OCI-LY1 (cell line): ENCODE data around the gene SSBP2.

Source experiments
- H2AFZ ChIP-seq: fragments of 200-600 bp; sonication (generic), shearing (Covaris generic); 2 replicates; pipeline ENCODE4 v1.6.0; 2014; ENCODE audit warnings: antibody characterized with exemption, mild to moderate bottlenecking, low read length
- H3F3A ChIP-seq: fragments of 200-600 bp; sonication (generic), shearing (Covaris generic); 2 replicates; pipeline ENCODE4 v1.6.0; 2014; ENCODE audit warnings: mild to moderate bottlenecking, antibody characterized with exemption, low read length, moderate library complexity; ENCODE audit not compliant: insufficient read depth
- H3K27ac ChIP-seq: fragments of 200-600 bp; sonication (generic); 2 replicates; pipeline ENCODE4 v1.5.1; 2014; ENCODE audit warnings: low read length, mixed run types, mild to moderate bottlenecking, low read depth; ENCODE audit not compliant: poor library complexity, severe bottlenecking
- H3K27me3 ChIP-seq: fragments of 200-600 bp; sonication (generic); 2 replicates; pipeline ENCODE4 v1.6.0; 2014; ENCODE audit warnings: antibody characterized with exemption, mild to moderate bottlenecking, low read length, moderate library complexity; ENCODE audit not compliant: insufficient read depth
- H3K36me3 ChIP-seq: fragments of 200-600 bp; sonication (generic); 2 replicates; pipeline ENCODE4 v1.6.1; 2014; ENCODE audit warnings: mild to moderate bottlenecking, antibody characterized with exemption, low read length, moderate library complexity, mixed read lengths; ENCODE audit not compliant: insufficient read depth
- H3K4me1 ChIP-seq: fragments of 200-600 bp; sonication (generic); 2 replicates; pipeline ENCODE4 v1.5.1; 2014; ENCODE audit warnings: mild to moderate bottlenecking, low read length, moderate library complexity; ENCODE audit not compliant: insufficient read depth, severe bottlenecking
- H3K4me2 ChIP-seq: fragments of 200-600 bp; sonication (generic), shearing (Covaris generic); 2 replicates; pipeline ENCODE4 v1.6.1; 2014; ENCODE audit warnings: low read length
- H3K4me3 ChIP-seq: fragments of 200-600 bp; sonication (generic); 2 replicates; pipeline ENCODE4 v1.5.1; 2014; ENCODE audit warnings: low read length, low read depth, mild to moderate bottlenecking, mixed read lengths; ENCODE audit not compliant: poor library complexity, severe bottlenecking
- H3K79me2 ChIP-seq: fragments of 200-600 bp; shearing (Covaris generic); 2 replicates; pipeline ENCODE4 v1.6.1; 2016; ENCODE audit warnings: mixed run types, low read length, mixed read lengths; ENCODE audit not compliant: insufficient read depth
- H3K9ac ChIP-seq: fragments of 200-600 bp; sonication (generic), shearing (Covaris generic); 2 replicates; pipeline ENCODE4 v1.6.1; 2014; ENCODE audit warnings: mild to moderate bottlenecking, low read length, mixed read lengths
- H3K9me2 ChIP-seq: fragments of 200-600 bp; sonication (generic), shearing (Covaris generic); 2 replicates; pipeline ENCODE4 v1.6.1; 2014; ENCODE audit warnings: low read depth, mild to moderate bottlenecking, low read length, mixed read lengths
- H3K9me3 ChIP-seq: fragments of 200-600 bp; shearing (Covaris generic); 2 replicates; pipeline ENCODE4 v1.6.1; 2014; ENCODE audit warnings: low read length, mixed read lengths
- H4K20me1 ChIP-seq: fragments of 200-600 bp; sonication (generic), shearing (Covaris generic); 2 replicates; pipeline ENCODE4 v1.6.0; 2016; ENCODE audit warnings: mild to moderate bottlenecking, low read length; ENCODE audit not compliant: insufficient read depth
- CTCF ChIP-seq: fragments of 200-600 bp; sonication (generic), shearing (Covaris generic); IDR thresholded peaks from 2 replicates; pipeline ENCODE4 v1.5.1; 2017; ENCODE audit warnings: mild to moderate bottlenecking, antibody characterized with exemption, low read length, moderate library complexity, mixed read lengths
- EZH2 ChIP-seq: fragments of 200-600 bp; sonication (generic), shearing (Covaris generic); IDR thresholded peaks from 2 replicates; pipeline ENCODE4 v1.8.0; 2017; ENCODE audit warnings: borderline replicate concordance, mixed run types, mild to moderate bottlenecking, antibody characterized with exemption, low read length, moderate library complexity, mixed read lengths

Gene SSBP2

DNA sequence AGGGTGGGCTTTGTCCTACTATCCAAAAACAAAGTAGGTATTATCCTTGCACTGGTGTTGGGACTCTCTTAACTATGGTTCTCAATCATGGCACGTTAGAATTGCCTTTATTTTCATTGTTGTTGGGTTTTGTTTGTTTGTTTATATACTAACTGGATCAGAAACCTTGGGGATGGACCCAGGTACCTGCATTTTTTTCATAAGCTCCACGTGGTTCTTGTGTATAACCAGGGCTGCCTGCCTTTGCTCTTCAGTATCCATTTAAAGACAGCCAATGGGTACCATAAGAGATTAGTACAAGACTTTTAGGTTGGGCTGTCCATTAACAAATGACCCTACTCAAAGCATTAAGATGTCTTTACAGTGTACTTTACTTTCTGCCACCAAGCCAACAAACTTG is 2.5 kb upstream of the SSBP2 start:
- no peaks in the 10 kb centered on the region for H3K36me3 ChIP-seq
- H3F3A ChIP-seq = peaks cover 5% of the 10 kb centered on the region; the same call in 1 of the 2 replicates
- H3K79me2 ChIP-seq = peaks cover 11% of the 10 kb centered on the region
- H3K27ac ChIP-seq = no peak overlapping the region
- TF ChIP-seq EZH2 (no peak), CTCF (no peak)
- no peak overlapping the region for H3K4me3 ChIP-seq
- no peak overlapping the region for H2AFZ ChIP-seq
- no peaks in the 10 kb centered on the region for H3K9me2 ChIP-seq
- no peak overlapping the region for H3K4me2 ChIP-seq
- H4K20me1 ChIP-seq = no peaks in the 10 kb centered on the region
- H3K4me1 ChIP-seq = peaks cover 18% of the 10 kb centered on the region
- no peaks in the 10 kb centered on the region for H3K27me3 ChIP-seq
- H3K9me3 ChIP-seq = no peaks in the 10 kb centered on the region
- H3K9ac ChIP-seq = no peak overlapping the region

- Histone ChIP-seq H3K36me3 (no peaks in the 10 kb centered on the region), H3K9me3 (no peaks in the 10 kb centered on the region), H3K4me1 (peaks cover 26% of the 10 kb centered on the region), H3K79me2 (peaks cover 19% of the 10 kb centered on the region), H3F3A (peaks cover 5% of the 10 kb centered on the region; the same call in 1 of the 2 replicates), H3K9ac (no peak overlapping the region), H3K4me2 (no peak overlapping the region), H3K27ac (no peak overlapping the region), H3K9me2 (no peaks in the 10 kb centered on the region), H3K4me3 (no peak overlapping the region), H4K20me1 (no peaks in the 10 kb centered on the region), H3K27me3 (no peaks in the 10 kb centered on the region), H2AFZ (no peak overlapping the region)
- TF ChIP-seq EZH2 = no peak
- no peak for TF ChIP-seq CTCF
These were observed 1.7 kb upstream of the SSBP2 start for GRCh38 chr5:81752644-81752963.

DNA sequence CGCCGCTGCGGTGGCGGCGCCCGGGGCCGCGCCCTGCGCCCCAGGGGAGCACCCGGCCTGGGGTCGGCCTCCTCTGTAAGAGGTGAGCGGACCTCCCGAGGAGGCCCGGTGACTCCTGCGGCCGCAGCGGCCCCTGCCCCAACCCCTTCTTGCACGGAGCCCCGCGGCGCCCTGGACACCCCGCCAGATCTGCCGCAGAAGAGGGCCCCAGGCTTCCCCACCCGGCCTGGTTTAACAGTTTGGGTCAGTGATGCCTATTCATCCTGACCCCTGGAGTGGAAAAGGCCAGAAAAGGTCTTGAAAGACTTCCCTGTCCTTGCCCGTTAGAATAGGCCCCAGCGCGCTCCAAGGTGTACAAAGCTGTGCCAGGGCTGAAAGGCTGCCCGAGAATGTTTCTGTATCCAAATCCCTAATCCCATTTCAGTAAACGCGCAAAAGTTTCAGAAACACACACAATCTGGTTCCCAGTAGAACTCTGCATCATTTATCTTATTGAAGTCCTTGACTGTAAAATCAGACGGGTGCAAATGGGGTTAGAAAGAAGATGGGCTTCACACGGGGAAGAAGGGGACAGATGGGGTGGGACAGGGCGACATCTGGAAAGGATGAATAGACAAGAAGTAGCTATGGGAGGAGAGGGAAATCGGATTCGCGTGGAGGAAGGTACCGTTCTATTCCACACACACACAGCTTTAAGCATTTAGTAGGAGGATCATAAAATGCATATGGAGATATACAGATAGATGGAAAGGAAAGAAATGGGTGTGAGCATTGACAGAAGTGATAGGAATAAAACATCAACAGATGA is 1.1 kb upstream of the SSBP2 start:
- Histone ChIP-seq H3K9me2 (no peaks in the 10 kb centered on the region), H3K36me3 (no peaks in the 10 kb centered on the region), H3F3A (peaks cover 5% of the 10 kb centered on the region; the same call in 1 of the 2 replicates), H2AFZ (no peak overlapping the region), H3K4me3 (peak overlapping the region; percentile 92), H3K27ac (no peak overlapping the region), H3K4me2 (peak overlapping the region; percentile 90), H3K9ac (peak overlapping the region; percentile 84), H3K27me3 (no peaks in the 10 kb centered on the region), H3K9me3 (no peaks in the 10 kb centered on the region), H3K4me1 (peaks cover 32% of the 10 kb centered on the region), H4K20me1 (no peaks in the 10 kb centered on the region), H3K79me2 (peaks cover 24% of the 10 kb centered on the region)
- TF ChIP-seq CTCF (no peak), EZH2 (no peak)
